CMK (cell line): ENCODE measurements around the gene MUC22.
"Not testable (repeated sequence)": the region's sequence is repeated elsewhere in the genome, so short reads cannot be mapped to it uniquely, and the experiment has no call there.

Experiments
- DNase-seq: peaks from one replicate; pipeline ENCODE4 v3.0.0-alpha.2; 2010; ENCODE audit warnings: low read depth

MUC22 gene

DNA sequence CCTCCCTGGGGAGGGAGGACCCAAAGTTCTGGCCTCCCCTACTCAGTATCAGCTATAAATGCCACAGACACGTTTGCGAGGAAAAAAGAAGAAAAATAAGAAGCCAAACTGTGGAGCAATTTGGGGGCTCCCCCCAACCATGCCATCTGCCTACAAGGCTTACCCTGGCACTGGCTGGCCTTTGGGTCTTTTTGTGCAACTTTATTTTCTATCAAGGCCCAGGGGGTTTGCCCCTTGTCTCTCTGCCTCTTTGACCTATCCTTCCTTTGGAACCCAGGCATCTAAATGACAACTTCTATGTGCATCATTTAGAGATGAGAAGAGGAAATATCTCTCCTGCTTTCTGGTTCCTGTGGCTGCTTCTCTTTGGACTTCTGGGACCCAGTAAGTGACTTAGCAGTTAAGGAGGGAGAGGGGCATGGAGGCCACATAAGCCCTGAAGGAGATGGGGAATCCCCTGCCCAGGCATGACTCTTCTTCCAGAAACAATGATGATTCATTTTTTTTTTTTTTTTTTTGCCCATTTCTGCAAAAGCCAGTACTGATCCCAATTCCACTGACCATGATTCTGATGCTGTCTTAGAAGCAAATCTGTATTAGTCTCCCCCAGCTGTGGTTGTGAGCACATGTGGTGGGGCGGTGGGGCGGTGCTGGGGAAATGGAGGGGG is at the start of gene MUC22:
Gene MUC22 (plus strand): TSS at position 82 of the 668 bp plus-strand sequence. CDS start 233 bp downstream, at position 315.
- DNase-seq: no peak

DNA sequence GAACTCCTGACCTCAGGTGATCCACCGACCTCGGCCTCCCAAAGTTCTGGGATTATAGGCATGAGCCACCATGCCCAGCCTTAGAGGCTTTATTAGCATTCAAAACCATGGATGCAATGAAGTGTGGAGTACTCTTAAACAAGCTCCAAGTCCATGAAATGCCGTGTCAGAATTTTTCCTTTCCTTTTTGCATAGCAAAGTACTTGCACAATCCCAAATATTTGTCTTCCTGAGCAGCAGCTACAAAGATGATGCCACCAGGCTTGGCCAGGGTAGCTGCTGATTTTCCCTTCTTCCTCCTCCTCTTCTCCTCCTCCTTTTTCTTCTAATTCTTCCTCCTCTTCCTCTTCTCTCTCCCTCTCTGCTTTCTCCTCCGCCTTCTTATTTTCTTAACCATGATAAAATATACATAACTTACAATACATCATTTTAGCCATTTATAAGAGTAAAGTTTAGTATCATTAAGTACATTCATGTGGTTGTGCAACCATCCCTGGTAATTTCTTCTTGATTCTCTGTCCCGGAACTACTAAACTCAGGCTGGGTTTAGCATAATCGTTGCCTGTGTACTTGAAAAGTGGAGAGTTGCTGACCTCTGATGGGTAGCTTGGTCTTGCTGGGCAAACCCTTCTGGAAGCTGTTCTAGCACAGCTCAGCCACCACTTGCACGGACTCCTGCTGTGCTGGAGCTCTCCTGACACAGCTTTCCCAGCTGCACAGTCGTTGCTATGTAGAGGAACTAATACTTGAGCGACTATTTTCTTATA is 49.2 kb upstream of the MUC22 start:
- DNase-seq: no peak

DNA sequence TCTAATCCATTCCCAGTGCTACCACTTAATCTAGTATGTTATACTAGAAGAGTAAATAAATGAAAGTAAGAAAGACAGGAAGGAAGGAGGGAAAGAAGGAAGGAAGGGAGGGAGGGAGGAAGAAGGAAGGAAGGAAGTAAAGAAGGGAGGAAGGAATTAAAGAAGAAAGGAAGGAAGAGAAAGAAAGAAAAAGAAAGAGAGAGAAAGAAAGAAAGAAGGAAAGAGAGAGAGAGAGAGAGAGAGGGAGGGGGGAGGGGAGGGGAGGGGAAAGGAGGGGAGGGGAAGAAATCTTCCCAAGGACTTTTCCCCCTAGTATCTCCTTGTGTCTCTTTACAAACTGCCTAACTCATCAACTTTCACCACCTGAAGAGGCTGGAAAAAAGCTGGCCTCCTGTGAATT is 47.6 kb upstream of the MUC22 start:
- no peak for DNase-seq

DNA sequence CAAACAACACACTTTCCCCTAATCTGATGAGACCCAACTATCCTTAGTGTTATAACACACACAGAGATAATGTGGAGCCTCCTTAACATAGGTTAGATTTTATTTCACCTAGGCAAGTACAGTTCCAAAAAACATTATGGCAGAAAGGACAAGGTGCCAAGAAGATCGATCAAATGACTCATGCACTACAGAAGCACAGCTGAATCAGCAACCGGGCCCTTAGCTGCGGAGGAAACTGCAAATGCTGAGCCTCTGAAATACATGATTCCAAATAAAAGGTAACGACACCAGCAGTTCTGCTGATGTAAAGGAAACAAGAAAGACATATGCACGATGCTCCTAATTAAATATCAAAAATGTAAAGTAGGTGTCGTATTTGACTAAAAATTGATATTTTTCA is 46.6 kb upstream of the MUC22 start:
- DNase-seq: no peak

DNA sequence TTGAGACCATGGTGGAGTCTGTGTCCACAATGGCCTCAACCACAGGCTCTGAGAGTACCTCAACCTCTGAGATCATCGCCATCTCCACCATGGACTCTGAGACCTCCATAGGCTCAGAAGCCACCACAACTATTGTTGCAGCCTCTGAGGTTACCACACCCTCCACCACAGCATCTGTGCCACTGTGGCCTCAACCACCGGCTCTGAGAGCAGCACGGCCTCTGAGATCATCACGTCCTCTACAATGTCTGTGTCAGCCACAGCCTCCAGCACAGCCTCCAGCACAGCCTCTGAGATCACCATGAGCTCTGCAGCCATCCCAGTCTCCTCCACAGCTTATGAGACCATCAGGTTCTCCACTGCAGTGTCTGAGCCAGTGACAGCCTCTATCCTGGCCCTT is 46.2 kb upstream of the MUC22 start:
- no peak for DNase-seq

DNA sequence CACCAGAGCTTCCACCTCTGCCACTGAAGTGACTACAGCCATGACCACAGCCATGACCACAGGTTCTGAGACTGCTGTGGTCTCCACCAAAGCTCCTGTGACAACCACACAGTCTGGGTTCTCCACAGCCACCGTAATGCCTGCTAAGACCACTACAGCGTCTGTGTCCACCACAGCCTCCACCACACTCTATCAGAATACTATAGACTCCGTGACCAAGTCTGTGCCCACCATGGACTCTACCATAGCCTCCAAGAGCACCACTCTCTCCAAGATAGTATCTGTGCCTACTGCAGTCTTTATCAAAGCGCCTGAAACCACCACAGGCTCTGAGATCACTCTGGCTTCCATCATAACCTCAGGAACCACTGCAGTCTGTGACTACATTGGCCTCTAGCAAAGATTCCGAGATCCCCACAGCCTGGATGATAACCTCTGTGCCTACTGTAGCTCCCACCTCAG is 45.1 kb upstream of the MUC22 start:
- DNase-seq: no peak

DNA sequence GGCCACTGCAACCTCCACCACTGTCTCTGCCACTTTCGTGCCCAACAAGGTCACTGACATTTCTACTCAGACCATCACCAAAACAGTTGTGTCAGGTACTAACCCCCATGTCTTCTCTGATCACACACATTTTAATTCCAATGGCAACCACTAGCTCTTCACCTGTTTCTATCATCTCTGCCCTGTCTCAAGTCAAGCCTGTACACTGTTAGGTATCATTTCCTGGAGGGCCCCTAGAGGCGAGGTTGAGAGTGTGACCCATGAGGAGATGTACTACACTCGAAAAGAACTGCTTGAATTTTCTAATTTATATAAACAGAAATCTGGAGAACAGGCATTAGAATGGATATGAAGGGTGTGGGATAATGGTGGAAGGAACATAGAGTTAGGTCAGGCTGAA is 44.1 kb upstream of the MUC22 start:
- DNase-seq: no peak

DNA sequence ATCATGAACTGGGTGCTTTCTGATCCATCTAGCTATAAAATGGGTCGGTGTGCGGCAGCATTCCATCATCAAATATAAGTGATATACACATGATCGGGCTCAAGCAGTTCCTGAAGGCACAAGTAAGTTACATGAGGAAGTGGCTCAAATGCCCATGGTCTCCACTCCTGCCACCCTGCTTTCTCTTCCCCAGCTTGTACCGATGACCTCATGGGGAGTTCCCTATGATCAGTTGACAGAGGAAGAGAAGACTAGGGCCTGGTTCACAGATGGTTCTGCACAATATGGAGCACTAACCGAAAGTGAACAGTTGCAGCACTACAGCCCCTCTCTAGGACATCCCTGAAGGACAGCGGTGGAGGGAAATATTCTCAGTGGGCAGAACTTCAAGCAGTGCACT is 41.1 kb upstream of the MUC22 start:
- DNase-seq: not testable (repeated sequence)

DNA sequence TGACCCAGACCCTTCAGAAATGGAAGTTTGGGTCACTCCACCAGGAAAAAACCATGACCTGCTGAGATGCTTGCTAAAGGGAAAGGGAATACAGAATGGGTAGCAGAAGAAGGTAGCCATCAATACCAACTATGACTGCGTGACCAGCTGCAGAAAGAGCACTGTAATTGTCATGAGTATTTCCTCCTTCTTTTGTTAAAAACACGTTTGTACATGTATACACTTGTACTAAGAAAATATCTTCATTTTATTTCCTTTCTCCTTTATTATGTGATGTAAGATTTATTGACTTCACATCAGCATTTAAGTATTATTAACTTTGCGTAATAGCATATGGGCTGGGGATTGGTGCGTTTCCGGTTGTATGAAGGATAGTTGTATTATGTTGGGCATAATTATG is 39.3 kb upstream of the MUC22 start:
- no peak for DNase-seq

DNA sequence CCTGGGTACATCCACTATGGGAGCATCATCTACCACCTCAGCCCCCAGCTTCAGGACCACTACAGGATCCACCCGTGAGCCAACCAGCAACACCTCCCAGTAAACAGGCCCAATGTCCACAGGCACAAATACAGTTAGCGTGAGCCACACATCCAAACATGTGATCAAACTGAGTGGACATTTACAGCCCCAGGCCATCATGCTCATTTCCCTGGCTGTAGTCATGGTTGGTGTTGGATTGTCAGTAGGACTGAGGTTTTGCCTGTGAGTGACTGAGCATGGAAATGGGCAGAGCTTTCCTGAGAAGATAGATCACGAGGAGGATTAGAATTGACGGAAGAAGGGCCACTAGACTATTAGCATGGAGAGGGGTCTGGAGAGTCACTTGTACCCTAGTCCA is 37.5 kb upstream of the MUC22 start:
- DNase-seq: no peak

DNA sequence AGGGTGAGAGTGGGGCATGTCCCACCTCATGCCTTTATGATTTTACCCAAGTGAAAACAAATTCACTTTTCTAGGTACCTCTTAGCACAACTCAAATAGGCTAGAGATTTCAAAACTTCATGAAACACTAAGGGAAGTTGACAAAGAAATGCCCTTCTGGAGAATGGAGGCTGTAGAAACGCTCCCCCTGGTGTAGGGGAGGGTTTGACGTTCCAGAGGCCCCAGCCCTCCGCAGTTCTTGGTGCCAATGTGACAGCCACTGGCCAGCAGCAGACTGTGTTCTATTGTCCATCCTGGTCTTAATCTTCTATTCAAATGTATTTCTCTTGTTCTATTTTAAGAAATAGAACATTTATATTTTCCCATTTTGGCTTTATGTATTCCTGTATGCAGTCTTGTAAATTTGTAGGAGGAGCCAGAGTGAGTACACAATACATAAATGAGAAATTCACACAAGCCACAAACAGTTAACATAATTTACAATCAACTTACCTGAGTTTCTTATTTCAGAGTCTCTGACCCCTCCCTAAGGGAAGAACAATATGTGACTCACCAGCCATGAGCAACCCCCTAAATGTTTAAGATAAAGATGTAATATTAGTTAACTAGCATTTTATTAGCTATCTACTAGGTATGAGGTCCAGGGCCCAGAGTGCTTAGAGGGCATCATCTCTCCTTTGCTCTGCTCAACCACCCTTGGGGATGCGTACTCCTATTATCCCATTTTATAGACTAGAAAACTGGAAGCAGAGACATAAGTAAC is 35.6 kb upstream of the MUC22 start:
- DNase-seq: no peak

DNA sequence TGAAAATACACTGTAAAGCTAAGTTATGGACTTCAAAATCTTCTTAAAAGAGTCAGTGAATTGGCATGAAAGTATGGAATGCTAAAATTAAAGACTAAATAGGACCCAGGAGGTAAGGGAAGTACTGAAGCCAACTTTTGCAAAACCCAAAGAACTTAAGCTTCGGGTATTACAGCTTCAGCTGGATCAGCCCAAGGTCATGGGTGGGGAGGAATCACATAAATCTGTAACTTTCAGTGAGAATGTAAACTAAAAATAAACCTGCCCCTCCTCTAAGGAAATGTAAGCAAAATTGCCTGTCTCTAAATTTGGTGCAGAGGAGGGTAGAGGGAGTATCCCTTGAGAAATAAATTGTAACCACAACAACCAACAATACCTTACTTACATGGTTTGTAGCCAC is 31.1 kb upstream of the MUC22 start:
- DNase-seq: no peak

DNA sequence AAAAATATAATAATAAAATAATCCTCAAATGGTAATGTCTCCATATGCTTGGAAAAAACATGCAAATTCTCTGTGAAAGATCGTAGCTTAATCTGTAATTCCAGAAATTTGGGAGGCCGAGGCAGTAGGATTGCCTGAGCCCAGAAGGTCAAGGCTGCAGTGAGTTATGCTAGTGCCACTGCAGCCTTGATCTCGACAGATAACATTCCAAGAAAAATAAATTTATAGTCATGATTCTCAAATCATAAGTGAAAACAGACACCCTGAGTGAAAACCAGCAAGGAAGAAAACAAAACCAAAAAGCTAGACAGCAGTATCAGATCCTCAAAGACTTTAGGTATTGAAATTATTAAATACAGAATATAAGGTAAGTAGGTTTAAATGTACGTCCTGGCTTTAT is 30.6 kb upstream of the MUC22 start:
- DNase-seq: no peak

DNA sequence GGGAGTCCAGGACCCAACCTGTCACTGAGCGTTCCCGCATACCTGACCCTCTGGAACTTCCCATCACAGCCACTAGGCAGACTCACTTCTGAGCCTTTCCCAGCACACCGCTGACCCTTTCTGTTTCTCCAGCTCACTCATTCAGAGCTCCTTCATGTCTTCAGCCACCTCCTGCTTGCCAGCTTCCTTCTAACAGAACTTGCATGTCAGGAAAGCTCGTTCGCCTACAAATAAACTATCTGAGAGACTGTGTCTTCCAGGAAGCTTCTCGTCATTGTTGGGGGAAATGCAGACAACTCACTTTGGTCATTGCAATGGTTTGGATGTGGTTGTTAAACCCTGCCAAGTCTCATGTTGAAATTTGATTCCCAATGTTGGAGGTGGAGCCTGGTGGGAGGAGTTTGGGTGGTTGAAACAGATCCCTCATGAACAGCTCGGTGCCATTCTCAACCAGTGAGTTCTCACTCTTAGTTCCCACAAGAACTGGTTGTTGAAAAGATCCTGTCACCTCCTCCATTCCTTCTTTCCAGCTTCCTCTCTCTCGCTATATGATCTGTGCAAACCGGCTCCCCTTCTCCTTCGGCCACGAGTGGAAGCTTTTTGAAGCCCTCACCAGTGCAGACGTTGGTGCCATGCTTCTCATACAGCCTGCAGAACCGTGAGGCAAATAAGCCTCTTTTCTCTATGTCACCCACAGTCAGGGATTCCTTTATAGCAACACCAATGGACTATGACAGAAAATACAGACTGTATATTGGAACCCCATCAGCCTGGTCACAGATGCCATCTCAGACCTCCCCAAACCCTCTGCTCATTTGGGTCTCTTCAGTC is 28.1 kb upstream of the MUC22 start:
- DNase-seq: no peak

DNA sequence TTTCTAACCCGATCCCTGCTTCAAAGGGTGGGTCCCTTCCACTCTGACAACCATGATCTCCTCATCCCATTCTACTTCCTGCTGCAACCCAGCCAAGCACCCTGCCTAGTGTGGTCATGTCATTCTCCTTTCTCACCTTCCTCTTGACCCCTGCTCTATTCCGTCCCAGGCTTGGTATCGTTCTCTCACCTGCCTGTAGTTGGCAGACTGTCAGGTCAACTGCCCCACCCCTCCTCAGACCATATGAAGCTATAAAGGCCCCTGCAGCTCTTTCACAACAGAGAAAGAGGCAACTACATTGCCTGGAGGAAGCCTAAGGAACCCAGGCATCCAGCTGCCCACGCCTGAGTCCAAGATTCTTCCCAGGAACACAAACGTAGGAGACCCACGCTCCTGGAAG is 26.8 kb upstream of the MUC22 start, which contains the start of gene MUC21:
Gene MUC21 (plus strand): TSS at position 280 of the 400 bp plus-strand sequence. CDS start 241 bp downstream, outside the sequence.
- no peak for DNase-seq

DNA sequence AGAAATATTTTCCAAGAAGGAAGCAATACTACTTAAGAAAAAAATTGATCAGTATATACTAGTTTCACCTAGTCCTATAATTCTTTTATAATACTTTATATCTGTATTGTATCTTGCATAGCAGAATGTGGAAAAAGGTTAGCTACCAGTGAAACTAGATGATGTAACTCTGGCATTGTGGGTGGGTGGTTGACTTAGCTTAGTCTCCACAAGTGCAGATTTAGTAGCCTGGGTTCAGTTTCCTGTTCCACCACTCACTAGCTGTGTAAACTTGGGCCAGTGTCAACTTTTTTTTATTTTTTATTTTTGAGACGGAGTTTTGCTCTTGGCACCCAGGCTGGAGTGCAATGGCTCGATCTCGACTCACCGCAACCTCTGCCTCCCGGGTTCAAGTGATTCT is 24.8 kb upstream of the MUC22 start:
- no peak for DNase-seq

DNA sequence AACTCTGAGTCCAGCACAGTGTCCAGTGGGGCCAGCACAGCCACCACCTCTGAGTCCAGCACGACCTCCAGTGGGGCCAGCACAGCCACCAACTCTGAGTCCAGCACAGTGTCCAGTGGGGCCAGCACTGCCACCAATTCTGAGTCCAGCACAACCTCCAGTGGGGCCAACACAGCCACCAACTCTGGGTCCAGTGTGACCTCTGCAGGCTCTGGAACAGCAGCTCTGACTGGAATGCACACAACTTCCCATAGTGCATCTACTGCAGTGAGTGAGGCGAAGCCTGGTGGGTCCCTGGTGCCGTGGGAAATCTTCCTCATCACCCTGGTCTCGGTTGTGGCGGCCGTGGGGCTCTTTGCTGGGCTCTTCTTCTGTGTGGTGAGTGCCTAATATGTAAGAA is 23.0 kb upstream of the MUC22 start:
- no peak for DNase-seq

DNA sequence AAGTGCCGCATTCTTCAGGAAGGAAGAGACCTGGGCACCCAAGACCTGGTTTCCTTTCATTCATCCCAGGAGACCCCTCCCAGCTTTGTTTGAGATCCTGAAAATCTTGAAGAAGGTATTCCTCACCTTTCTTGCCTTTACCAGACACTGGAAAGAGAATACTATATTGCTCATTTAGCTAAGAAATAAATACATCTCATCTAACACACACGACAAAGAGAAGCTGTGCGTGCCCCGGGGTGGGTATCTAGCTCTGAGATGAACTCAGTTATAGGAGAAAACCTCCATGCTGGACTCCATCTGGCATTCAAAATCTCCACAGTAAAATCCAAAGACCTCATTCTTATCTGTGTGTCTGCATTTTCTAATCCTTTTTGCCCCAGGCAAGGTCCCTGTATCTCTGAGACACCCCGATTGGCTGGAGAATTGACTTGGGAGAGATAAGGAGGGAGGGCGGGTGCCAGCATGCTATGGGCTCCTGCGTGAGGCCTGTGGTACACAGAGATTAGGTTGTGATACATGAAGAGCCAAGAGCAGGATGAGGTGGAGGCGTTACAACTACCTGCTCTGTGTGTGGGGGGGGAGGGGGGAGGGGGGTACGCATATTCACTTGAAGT is 22.0 kb upstream of the MUC22 start:
- no peak for DNase-seq

DNA sequence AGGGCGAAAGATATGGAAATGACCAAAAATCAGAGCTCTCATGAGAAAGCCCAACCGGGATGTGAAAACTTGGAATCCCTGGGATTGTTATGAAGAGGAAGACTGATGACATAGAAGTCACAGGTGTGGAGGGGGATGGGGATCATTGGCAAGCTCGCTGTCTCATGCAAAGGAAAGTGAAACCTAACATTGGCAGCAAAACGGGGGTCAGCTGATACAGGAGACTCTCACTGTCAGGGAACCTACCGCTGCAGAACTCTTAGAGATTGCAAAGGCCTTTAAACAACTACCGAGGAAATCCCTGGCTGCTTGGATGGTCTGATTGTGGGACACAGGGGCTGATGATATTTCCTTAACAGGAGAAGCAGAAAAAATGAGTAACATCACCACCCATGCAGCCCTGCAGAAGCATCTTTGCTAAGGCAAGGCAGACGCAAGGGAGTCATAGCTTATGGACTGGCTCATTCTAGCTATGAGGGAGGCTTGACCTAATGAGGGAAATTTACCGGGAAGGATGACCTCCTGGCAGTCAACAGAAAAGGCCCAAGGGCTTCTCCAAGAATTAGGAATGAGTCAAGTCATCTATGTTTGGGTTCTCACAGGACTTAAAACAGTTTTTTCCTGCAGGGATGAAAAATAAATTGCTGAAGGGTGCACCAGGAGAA is 19.7 kb upstream of the MUC22 start:
- no peak for DNase-seq

DNA sequence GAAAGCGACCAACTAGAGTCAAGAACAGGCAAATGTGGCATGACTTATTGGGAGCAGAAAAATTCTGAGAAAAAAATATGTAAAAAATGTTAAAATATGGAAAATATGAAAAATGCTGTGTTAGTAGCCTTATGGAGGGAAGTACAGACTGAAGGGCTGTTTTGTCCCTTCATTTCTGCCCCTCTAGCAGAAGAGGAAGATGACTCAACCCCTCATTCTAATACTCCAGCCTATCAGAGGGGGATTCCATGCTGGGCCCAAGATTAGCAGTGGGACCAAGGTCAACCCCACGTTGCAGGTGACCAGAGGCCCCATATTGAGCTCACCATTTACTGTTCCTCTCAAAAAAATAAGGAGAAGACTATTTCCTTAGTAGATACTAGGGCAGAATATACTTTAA is 18.4 kb upstream of the MUC22 start:
- DNase-seq: no peak

DNA sequence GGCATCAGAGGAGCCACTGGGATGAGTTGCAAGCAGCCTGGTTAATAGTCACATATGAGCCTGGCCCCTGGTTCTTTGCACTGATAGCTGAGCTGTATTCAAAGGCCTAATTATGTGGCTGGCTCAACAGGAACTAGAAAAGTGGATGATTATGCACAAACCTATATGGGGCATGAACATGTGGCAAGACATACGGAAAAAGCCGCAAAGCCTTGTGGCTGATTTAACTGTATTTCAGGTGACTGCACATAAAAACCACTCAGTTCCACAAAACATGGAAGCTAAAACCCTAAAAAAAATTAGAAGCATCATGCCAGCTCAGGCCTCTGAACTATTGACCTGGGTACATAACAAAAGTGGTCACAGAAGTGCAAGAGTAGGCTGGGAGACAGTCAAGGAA is 13.0 kb upstream of the MUC22 start:
- no peak for DNase-seq
